ENCODE results near the gene ASIC3.

- no peak for TF ChIP-seq CTCF (IDR thresholded peaks at IDR 0.05)
- no peak for TF ChIP-seq POLR2A (IDR thresholded peaks at IDR 0.05)
Measured at GRCh38 chr7:151035902-151036301, 12.4 kb upstream of the ASIC3 start.

Measured in right lobe of liver (tissue), 4 donors.